GM23338 (cell line): ENCODE measurements around the gene PRDM1. TPM values are rescaled to one million over a fixed set of nuclear protein-coding genes. Genes with fewer than 3 reads are reported as not detected.

Experiments
- NANOG ChIP-seq: IDR thresholded peaks from 2 replicates; pipeline ENCODE4 v1.6.1; 2016; ENCODE audit warnings: antibody characterized with exemption, borderline replicate concordance
- POLR2AphosphoS5 ChIP-seq: IDR thresholded peaks from 2 replicates; pipeline ENCODE4 v1.6.1; 2016; ENCODE audit warnings: antibody characterized with exemption, low read depth
- ZNF114 ChIP-seq: fragments of 250-450 bp; sonication (Bioruptor Pico); IDR thresholded peaks from 2 replicates; pipeline ENCODE4 v1.5.0; 2020; ENCODE audit warnings: mild to moderate bottlenecking, moderate library complexity
- polyA plus RNA-seq: library from polyadenylated mRNA; unstranded; fragments of >200 nt; fragmentation: Nextera tagmentation; extraction: Ambion mirVana; gene quantifications from 2 replicates; pipeline ENCODE4 v1.2.1, GENCODE V29; 2016
- total RNA-seq: library from RNA; depleted of rRNA; stranded (reverse); fragments of >200 nt; shearing (Covaris generic); gene quantifications from 2 replicates; pipeline ENCODE4 v1.2.3, GENCODE V29; 2014
- TF ChIP-seq, protein P1 (sequence below): fragments of 250-450 bp; sonication (Bioruptor Pico); IDR thresholded peaks from 2 replicates; pipeline ENCODE4 v1.5.0; 2020; ENCODE audit warnings: mild to moderate bottlenecking, moderate library complexity
- TF ChIP-seq, protein P2 (sequence below): IDR thresholded peaks from 2 replicates; pipeline ENCODE4 v1.6.1; 2016; ENCODE audit warnings: antibody characterized with exemption
- TF ChIP-seq, protein P3 (sequence below), 2 experiments: fragments of 200-600 bp in 1 of 2; sonication (generic) in 1 of 2; conservative IDR thresholded peaks; 2 replicates each; pipeline versions ENCODE4 v1.5.1 to v1.6.1; 2016 to 2017; ENCODE audit warnings: antibody characterized with exemption in 2 of 2, low read depth in 2 of 2, mild to moderate bottlenecking in 2 of 2, moderate library complexity in 1 of 2
- TF ChIP-seq, protein P4 (sequence below): IDR thresholded peaks from one replicate; pipeline ENCODE4 v1.6.1; 2018; ENCODE audit warnings: antibody characterized with exemption; ENCODE audit not compliant: unreplicated experiment

The PRDM1 gene
- total and polyA plus RNA-seq, 2 experiments from 2014 or later = 0.65 to 0.73 TPM

DNA sequence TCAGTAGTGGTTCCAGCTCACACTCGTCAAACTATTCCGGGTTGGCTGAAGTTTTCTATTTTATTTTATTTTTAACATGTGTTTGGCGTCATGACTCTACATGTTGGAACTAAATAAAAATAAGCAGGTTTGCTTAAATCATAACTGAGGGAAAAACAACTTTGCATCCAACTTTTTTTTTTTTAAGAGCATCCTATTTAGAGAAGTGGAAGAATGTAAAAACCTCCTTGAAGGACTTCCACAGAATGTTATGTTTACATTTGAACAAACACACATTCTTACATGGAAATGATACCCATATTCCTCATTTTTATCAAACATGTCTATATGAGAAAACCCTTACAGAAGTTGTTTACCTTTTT is 659 bp downstream of the PRDM1 start (continued):
- TF ChIP-seq, protein P1, sequence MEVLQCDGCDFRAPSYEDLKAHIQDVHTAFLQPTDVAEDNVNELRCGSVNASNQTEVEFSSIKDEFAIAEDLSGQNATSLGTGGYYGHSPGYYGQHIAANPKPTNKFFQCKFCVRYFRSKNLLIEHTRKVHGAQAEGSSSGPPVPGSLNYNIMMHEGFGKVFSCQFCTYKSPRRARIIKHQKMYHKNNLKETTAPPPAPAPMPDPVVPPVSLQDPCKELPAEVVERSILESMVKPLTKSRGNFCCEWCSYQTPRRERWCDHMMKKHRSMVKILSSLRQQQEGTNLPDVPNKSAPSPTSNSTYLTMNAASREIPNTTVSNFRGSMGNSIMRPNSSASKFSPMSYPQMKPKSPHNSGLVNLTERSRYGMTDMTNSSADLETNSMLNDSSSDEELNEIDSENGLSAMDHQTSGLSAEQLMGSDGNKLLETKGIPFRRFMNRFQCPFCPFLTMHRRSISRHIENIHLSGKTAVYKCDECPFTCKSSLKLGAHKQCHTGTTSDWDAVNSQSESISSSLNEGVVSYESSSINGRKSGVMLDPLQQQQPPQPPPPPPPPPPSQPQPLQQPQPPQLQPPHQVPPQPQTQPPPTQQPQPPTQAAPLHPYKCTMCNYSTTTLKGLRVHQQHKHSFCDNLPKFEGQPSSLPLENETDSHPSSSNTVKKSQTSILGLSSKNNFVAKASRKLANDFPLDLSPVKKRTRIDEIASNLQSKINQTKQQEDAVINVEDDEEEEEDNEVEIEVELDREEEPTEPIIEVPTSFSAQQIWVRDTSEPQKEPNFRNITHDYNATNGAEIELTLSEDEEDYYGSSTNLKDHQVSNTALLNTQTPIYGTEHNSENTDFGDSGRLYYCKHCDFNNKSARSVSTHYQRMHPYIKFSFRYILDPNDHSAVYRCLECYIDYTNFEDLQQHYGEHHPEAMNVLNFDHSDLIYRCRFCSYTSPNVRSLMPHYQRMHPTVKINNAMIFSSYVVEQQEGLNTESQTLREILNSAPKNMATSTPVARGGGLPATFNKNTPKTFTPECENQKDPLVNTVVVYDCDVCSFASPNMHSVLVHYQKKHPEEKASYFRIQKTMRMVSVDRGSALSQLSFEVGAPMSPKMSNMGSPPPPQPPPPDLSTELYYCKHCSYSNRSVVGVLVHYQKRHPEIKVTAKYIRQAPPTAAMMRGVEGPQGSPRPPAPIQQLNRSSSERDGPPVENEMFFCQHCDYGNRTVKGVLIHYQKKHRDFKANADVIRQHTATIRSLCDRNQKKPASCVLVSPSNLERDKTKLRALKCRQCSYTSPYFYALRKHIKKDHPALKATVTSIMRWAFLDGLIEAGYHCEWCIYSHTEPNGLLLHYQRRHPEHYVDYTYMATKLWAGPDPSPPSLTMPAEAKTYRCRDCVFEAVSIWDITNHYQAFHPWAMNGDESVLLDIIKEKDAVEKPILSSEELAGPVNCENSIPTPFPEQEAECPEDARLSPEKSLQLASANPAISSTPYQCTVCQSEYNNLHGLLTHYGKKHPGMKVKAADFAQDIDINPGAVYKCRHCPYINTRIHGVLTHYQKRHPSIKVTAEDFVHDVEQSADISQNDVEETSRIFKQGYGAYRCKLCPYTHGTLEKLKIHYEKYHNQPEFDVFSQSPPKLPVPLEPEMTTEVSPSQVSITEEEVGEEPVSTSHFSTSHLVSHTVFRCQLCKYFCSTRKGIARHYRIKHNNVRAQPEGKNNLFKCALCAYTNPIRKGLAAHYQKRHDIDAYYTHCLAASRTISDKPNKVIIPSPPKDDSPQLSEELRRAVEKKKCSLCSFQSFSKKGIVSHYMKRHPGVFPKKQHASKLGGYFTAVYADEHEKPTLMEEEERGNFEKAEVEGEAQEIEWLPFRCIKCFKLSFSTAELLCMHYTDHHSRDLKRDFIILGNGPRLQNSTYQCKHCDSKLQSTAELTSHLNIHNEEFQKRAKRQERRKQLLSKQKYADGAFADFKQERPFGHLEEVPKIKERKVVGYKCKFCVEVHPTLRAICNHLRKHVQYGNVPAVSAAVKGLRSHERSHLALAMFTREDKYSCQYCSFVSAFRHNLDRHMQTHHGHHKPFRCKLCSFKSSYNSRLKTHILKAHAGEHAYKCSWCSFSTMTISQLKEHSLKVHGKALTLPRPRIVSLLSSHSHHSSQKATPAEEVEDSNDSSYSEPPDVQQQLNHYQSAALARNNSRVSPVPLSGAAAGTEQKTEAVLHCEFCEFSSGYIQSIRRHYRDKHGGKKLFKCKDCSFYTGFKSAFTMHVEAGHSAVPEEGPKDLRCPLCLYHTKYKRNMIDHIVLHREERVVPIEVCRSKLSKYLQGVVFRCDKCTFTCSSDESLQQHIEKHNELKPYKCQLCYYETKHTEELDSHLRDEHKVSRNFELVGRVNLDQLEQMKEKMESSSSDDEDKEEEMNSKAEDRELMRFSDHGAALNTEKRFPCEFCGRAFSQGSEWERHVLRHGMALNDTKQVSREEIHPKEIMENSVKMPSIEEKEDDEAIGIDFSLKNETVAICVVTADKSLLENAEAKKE (CRISPR knock-in tag) = no peak
- TF ChIP-seq, protein P2, sequence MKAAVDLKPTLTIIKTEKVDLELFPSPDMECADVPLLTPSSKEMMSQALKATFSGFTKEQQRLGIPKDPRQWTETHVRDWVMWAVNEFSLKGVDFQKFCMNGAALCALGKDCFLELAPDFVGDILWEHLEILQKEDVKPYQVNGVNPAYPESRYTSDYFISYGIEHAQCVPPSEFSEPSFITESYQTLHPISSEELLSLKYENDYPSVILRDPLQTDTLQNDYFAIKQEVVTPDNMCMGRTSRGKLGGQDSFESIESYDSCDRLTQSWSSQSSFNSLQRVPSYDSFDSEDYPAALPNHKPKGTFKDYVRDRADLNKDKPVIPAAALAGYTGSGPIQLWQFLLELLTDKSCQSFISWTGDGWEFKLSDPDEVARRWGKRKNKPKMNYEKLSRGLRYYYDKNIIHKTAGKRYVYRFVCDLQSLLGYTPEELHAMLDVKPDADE = no peak
- TF ChIP-seq NANOG (no peak), POLR2AphosphoS5 (no peak), ZNF114 (CRISPR knock-in tag) (no peak)
- TF ChIP-seq, protein P3, sequence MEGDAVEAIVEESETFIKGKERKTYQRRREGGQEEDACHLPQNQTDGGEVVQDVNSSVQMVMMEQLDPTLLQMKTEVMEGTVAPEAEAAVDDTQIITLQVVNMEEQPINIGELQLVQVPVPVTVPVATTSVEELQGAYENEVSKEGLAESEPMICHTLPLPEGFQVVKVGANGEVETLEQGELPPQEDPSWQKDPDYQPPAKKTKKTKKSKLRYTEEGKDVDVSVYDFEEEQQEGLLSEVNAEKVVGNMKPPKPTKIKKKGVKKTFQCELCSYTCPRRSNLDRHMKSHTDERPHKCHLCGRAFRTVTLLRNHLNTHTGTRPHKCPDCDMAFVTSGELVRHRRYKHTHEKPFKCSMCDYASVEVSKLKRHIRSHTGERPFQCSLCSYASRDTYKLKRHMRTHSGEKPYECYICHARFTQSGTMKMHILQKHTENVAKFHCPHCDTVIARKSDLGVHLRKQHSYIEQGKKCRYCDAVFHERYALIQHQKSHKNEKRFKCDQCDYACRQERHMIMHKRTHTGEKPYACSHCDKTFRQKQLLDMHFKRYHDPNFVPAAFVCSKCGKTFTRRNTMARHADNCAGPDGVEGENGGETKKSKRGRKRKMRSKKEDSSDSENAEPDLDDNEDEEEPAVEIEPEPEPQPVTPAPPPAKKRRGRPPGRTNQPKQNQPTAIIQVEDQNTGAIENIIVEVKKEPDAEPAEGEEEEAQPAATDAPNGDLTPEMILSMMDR (conservative IDR thresholded peaks at IDR 0.05; ENCODE audit: low read depth in 2 of 2) = no peak
- TF ChIP-seq, protein P4, sequence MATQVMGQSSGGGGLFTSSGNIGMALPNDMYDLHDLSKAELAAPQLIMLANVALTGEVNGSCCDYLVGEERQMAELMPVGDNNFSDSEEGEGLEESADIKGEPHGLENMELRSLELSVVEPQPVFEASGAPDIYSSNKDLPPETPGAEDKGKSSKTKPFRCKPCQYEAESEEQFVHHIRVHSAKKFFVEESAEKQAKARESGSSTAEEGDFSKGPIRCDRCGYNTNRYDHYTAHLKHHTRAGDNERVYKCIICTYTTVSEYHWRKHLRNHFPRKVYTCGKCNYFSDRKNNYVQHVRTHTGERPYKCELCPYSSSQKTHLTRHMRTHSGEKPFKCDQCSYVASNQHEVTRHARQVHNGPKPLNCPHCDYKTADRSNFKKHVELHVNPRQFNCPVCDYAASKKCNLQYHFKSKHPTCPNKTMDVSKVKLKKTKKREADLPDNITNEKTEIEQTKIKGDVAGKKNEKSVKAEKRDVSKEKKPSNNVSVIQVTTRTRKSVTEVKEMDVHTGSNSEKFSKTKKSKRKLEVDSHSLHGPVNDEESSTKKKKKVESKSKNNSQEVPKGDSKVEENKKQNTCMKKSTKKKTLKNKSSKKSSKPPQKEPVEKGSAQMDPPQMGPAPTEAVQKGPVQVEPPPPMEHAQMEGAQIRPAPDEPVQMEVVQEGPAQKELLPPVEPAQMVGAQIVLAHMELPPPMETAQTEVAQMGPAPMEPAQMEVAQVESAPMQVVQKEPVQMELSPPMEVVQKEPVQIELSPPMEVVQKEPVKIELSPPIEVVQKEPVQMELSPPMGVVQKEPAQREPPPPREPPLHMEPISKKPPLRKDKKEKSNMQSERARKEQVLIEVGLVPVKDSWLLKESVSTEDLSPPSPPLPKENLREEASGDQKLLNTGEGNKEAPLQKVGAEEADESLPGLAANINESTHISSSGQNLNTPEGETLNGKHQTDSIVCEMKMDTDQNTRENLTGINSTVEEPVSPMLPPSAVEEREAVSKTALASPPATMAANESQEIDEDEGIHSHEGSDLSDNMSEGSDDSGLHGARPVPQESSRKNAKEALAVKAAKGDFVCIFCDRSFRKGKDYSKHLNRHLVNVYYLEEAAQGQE = no peak
